ENCODE data around the gene PPP6R1. TPM values are rescaled to one million over a fixed set of nuclear protein-coding genes. Genes with fewer than 3 reads are reported as not detected.

Gene PPP6R1
- total RNA-seq, 1 donor from 2014 or later: 39.8 TPM

- Histone ChIP-seq H3K4me1 (peaks cover 4% of the 10 kb centered on the region), H3K27ac (replicated peaks) (no peak overlapping the region), H3K27me3 (ENCODE audit: low read depth) (no peaks in the 10 kb centered on the region), H3K9me3 (replicated peaks) (no peaks in the 10 kb centered on the region), H3K4me3 (no peak overlapping the region), H3K36me3 (no peaks in the 10 kb centered on the region)
- intact Hi-C loops (cut with micrococcal nuclease): no loop called here
- TF ChIP-seq CTCF (IDR thresholded peaks at IDR 0.05; ENCODE audit: borderline replicate concordance): no peak
- DNase-seq: no peak
Observed at GRCh38 chr19:55300886-55301458, 42.2 kb upstream of the PPP6R1 start.

DNA sequence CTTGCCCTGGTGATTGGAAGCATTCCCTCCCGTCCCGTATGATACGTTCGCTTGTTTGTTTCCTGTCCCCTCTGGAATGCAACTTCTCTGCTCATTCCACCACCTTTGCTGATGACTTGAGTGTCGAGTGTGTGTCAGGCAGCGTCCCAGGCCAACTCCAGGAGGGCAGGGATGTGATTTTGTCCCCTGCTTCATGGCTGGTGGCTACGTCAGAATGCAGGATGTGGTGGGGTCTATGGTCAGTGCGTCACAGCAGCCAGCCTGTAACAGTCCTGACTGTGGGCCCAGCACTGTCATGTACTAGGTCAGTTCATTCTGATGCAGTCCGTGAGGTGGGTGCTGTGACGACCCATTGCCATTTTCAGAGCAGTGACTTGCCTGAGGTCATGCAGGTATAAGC is 41.2 kb upstream of the PPP6R1 start:
- DNase-seq: no peak
- no peaks in the 10 kb centered on the region for H3K27me3 ChIP-seq (ENCODE audit: low read depth)
- intact Hi-C loops (cut with micrococcal nuclease): no loop called here
- H3K27ac ChIP-seq (replicated peaks): no peak overlapping the region
- peaks cover 3% of the 10 kb centered on the region for H3K36me3 ChIP-seq
- TF ChIP-seq CTCF (IDR thresholded peaks at IDR 0.05; ENCODE audit: borderline replicate concordance): no peak
- H3K4me1 ChIP-seq: peaks cover 4% of the 10 kb centered on the region
- H3K9me3 ChIP-seq (replicated peaks): no peaks in the 10 kb centered on the region
- no peak overlapping the region for H3K4me3 ChIP-seq

GRCh38 chr19:55297267-55297666 is 38.5 kb upstream of the PPP6R1 start:
- no peak for TF ChIP-seq CTCF (IDR thresholded peaks at IDR 0.05; ENCODE audit: borderline replicate concordance)
- DNase-seq: no peak
- intact Hi-C loops (cut with micrococcal nuclease): no loop called here
- Histone ChIP-seq H3K27me3 (ENCODE audit: low read depth) (no peaks in the 10 kb centered on the region), H3K4me1 (peaks cover 4% of the 10 kb centered on the region), H3K9me3 (replicated peaks) (no peaks in the 10 kb centered on the region), H3K36me3 (peaks cover 10% of the 10 kb centered on the region), H3K4me3 (no peak overlapping the region), H3K27ac (replicated peaks) (no peak overlapping the region)

DNA sequence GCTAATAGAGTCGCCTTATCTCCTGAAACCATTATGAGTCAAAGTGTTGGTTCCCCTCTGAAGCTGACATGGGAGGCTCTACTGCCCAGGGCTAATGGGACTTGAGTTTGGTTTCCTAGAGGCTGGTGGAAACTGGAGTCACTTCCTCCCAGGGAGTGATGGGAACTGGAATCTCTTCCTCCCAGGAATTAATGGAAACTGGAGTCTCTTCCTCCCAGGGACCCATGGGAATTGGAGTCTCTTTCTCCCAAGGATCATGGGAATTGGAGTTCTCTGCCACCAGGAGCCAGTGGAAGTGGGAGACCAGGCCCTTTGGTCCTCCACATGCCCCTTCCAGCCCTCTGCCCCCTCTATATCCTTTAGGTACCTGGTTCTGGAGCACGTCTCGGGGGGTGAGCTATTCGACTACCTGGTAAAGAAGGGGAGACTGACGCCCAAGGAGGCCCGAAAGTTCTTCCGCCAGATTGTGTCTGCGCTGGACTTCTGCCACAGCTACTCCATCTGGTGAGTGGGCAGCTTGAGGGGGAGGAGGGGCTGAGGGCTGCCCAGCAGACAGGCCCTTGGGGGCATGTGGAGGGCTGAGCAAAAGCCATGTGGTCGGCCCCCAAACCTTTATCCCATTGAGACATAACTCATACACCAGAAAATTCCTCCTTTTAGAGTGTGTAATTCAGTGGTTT is 30.4 kb upstream of the PPP6R1 start:
- Histone ChIP-seq H3K4me3 (no peak overlapping the region), H3K9me3 (replicated peaks) (no peaks in the 10 kb centered on the region), H3K36me3 (peaks cover 8% of the 10 kb centered on the region), H3K27ac (replicated peaks) (no peak overlapping the region), H3K4me1 (peaks cover 14% of the 10 kb centered on the region), H3K27me3 (ENCODE audit: low read depth) (peaks cover under 1% of the 10 kb centered on the region)
- intact Hi-C loops (cut with micrococcal nuclease): no loop called here
- no peak for DNase-seq
- no peak for TF ChIP-seq CTCF (IDR thresholded peaks at IDR 0.05; ENCODE audit: borderline replicate concordance)

GRCh38 chr19:55287361-55288079 is 28.7 kb upstream of the PPP6R1 start:
- DNase-seq: no peak
- Histone ChIP-seq H3K4me1 (peaks cover 20% of the 10 kb centered on the region), H3K36me3 (peaks cover 4% of the 10 kb centered on the region), H3K9me3 (replicated peaks) (no peaks in the 10 kb centered on the region), H3K4me3 (no peak overlapping the region), H3K27ac (replicated peaks) (no peak overlapping the region), H3K27me3 (ENCODE audit: low read depth) (peaks cover 9% of the 10 kb centered on the region)
- intact Hi-C loops (cut with micrococcal nuclease): no loop called here
- TF ChIP-seq CTCF (IDR thresholded peaks at IDR 0.05; ENCODE audit: borderline replicate concordance): no peak

Data from left ventricle myocardium inferior (tissue), 1 donor.